Large intestine (tissue), 3 donors: ENCODE measurements around the gene LY6G6D. TPM values are rescaled to one million over a fixed set of nuclear protein-coding genes. Genes with fewer than 3 reads are reported as not detected.

Experiments
- DNase-seq, 2 donors: peaks; one replicate each; pipeline versions ENCODE4 v3.0.0 to v3.0.0-alpha.2; 2013
- H3K27ac ChIP-seq: one replicate; pipeline ENCODE4 v1.5.1; 2013; ENCODE audit warnings: low read length
- H3K27me3 ChIP-seq: 2 replicates; pipeline ENCODE4 v1.6.1; 2013; ENCODE audit warnings: low read length; ENCODE audit not compliant: control insufficient read depth, insufficient read depth
- H3K36me3 ChIP-seq: 2 replicates; pipeline ENCODE4 v1.6.1; 2013; ENCODE audit warnings: low read length; ENCODE audit not compliant: control insufficient read depth, insufficient read depth
- H3K4me1 ChIP-seq: one replicate; pipeline ENCODE4 v1.6.1; 2013; ENCODE audit warnings: low read length; ENCODE audit not compliant: control insufficient read depth, insufficient read depth
- H3K4me3 ChIP-seq: one replicate; pipeline ENCODE4 v1.5.1; 2013; ENCODE audit warnings: low read length
- H3K9me3 ChIP-seq: one replicate; pipeline ENCODE4 v1.6.1; 2013; ENCODE audit warnings: mild to moderate bottlenecking, low read depth, low read length, moderate library complexity; ENCODE audit not compliant: control insufficient read depth
- WGBS: methylation state at CpG from one replicate; pipeline ENCODE4 v1.1.5; 2013; ENCODE audit warnings: low lambda C conversion rate; ENCODE audit not compliant: insufficient coverage; 5-methylcytosine and 5-hydroxymethylcytosine counted together
- polyA plus RNA-seq: library from polyadenylated mRNA; unstranded; fragments of 120-200 nt; gene quantifications from one replicate; pipeline ENCODE4 v1.2.1, GENCODE V29; 2013

LY6G6D gene
- polyA plus RNA-seq, 1 donor: 0.19 TPM

DNA sequence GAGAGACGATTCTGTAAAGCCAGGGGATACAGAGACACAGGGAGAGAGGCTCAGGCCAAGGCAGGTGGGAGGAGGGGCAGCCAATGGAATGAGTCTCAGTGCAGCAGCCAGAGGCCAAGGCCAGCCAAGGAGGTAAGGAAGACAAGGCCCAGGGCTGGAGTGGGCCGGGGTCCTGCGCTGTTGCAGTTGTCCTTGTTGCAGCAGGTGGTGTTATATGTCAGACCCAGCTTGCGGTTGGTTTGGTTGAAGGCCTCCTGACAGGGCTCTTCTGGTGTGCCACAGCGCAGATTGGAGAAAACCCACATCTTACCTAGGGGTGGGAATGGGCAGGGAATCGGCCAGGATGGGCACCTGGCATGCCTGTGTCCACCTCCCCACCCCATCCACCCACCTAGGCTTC lies 3.9 kb downstream of the LY6G6D start:
- Histone ChIP-seq H3K4me3 (no peak overlapping the region), H3K36me3 (no peaks in the 10 kb centered on the region), H3K27me3 (no peaks in the 10 kb centered on the region), H3K27ac (no peak overlapping the region), H3K9me3 (peaks cover 2% of the 10 kb centered on the region), H3K4me1 (peaks cover 16% of the 10 kb centered on the region)
- DNase-seq: no peak
- no CpG with 5 or more reads among the region's 6 CpGs for WGBS

- Histone ChIP-seq H3K9me3 (peaks cover 2% of the 10 kb centered on the region), H3K27me3 (no peaks in the 10 kb centered on the region), H3K27ac (no peak overlapping the region), H3K4me3 (no peak overlapping the region), H3K36me3 (no peaks in the 10 kb centered on the region), H3K4me1 (peaks cover 7% of the 10 kb centered on the region)
- WGBS: 50% methylated on average over 1 of the region's 5 CpGs
- no peak for DNase-seq
Observed at GRCh38 chr6:31720196-31720770, 5.1 kb downstream of the LY6G6D start.

GRCh38 chr6:31721351-31722020 lies 6.3 kb downstream of the LY6G6D start, which contains the start of gene LY6G6C:
Gene LY6G6C, minus strand, starts transcription at chr6:31721746. Its CDS starts 67 bp downstream, at chr6:31721679.
- no peak within 1 kb of the TSS for H3K4me3 ChIP-seq
- H3K9me3 ChIP-seq: peaks cover 2% of the 10 kb centered on the region
- H3K36me3 ChIP-seq: peaks cover 11% of the 10 kb centered on the region
- no peak within 1 kb of the TSS for H3K27ac ChIP-seq
- H3K4me1 ChIP-seq: peaks cover 7% of the 10 kb centered on the region
- H3K27me3 ChIP-seq: no peaks in the 10 kb centered on the region
- no CpG with 5 or more reads among the region's 4 CpGs for WGBS
- DNase-seq: no peak

DNA sequence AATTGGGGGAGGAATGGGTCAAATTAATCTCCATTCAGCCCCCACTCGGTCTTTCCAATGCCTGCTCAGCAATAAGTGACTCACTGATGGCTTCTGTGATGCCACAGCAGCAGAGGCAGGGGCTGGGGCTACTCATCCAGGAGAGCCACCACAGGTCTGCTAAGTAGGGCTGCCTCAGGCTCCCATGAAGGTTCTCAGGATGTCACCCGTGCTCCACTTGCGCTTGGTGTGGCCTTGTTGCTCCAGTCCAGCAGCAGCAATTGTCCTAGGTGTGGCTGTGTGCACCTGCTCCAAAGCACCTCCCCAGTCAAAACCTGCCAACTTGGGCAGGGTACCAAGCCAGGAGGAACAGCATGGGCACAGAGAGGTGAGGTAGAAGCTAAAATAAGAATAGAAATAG lies 7.0 kb downstream of the LY6G6D start:
- peaks cover 10% of the 10 kb centered on the region for H3K4me1 ChIP-seq
- WGBS: no CpG with 5 or more reads among the region's 3 CpGs
- no peak overlapping the region for H3K27ac ChIP-seq
- no peaks in the 10 kb centered on the region for H3K27me3 ChIP-seq
- DNase-seq: no peak
- no peak overlapping the region for H3K4me3 ChIP-seq
- peaks cover 2% of the 10 kb centered on the region for H3K9me3 ChIP-seq
- H3K36me3 ChIP-seq: peaks cover 18% of the 10 kb centered on the region

GRCh38 chr6:31723245-31723979 lies 8.3 kb downstream of the LY6G6D start, which contains the start of gene MPIG6B:
Gene MPIG6B, plus strand, starts transcription at chr6:31723373. Its CDS starts 11 bp downstream, at chr6:31723384.
- Histone ChIP-seq H3K27ac (no peak within 1 kb of the TSS), H3K36me3 (peaks cover 27% of the 10 kb centered on the region), H3K9me3 (peaks cover 2% of the 10 kb centered on the region), H3K4me1 (peaks cover 16% of the 10 kb centered on the region), H3K27me3 (no peaks in the 10 kb centered on the region), H3K4me3 (no peak within 1 kb of the TSS)
- WGBS: 67% methylated on average over 1 of the region's 46 CpGs
- no peak for DNase-seq

DNA sequence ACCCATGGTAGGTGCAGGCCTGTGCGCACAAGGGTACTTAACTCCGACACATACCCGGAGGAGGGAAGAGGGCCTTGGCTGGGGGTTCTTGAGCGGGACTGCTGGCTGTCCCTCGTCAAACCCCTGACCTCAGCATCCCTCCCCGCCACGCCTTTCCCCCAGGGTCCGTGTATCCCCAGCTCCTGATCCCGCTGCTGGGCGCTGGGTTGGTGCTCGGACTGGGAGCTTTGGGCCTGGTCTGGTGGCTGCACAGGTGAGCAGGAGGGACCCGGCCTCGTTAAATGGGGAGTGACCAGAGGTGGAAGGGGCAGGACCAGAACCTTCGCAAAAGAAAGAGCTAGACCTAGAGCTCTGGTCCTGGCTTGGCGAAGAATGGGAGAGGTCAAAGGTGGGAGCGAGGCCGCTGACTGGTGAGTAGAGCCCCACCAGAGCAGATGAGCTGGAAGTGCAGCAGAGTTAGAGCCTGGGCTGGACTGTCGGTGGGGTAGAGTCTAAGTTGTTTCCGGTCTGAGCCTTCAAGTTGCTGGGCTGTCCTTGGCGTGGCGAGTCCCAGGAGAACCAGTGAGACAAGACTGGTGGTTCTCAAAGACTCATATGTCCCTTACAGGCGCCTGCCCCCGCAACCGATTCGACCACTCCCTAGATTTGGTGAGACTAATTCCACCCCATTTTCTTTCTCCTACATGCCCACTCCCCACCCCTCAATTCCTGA lies 9.0 kb downstream of the LY6G6D start:
- H3K36me3 ChIP-seq: peaks cover 27% of the 10 kb centered on the region
- no peak for DNase-seq
- H3K27ac ChIP-seq: no peak overlapping the region
- H3K27me3 ChIP-seq: no peaks in the 10 kb centered on the region
- H3K4me3 ChIP-seq: no peak overlapping the region
- 93% methylated on average over 4 of the region's 25 CpGs for WGBS
- H3K9me3 ChIP-seq: peaks cover 2% of the 10 kb centered on the region
- peaks cover 15% of the 10 kb centered on the region for H3K4me1 ChIP-seq

DNA sequence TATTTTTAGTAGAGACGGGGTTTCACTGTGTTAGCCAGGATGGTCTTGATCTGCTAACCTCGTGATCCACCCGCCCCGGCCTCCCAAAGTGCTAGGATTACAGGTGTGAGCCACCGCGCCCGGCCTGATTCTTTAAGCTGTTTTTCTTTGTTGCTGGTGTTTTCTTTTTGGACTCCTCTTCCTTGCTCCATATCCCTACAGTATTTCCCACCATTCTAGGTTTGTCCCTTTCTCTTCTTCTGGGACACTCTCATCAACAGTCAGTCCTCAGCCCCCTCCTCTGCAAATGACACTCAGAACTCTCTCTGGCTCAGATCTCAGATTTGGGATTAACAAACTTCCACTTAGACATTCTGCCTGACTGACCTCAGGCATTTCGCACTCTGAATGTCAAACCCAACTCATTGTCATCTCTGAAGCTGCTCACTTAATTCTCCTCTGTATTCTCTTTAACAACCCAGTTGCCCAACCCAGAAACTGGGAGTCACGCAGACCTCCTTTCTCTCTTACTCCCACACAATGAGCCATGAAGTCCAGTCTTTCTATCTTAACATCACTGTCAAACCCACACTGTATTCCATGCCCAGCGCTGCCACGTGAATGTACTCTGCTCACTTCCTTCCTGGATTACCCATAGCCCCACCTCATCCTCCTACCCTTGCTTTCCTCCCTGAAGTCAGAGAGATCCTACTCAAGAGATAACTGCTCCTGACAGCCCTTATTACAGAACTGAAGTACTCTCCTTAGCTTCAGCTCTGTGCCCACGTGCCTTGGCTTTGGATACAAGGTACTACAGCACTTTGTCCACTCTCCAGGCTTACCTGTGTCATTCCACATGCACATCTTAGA lies 10.6 kb downstream of the LY6G6D start:
- WGBS: no CpG with 5 or more reads among the region's 12 CpGs
- peaks cover 2% of the 10 kb centered on the region for H3K9me3 ChIP-seq
- H3K27me3 ChIP-seq: no peaks in the 10 kb centered on the region
- peaks cover 18% of the 10 kb centered on the region for H3K4me1 ChIP-seq
- no peak overlapping the region for H3K27ac ChIP-seq
- H3K4me3 ChIP-seq: no peak overlapping the region
- H3K36me3 ChIP-seq: peaks cover 32% of the 10 kb centered on the region
- DNase-seq: no peak

DNA sequence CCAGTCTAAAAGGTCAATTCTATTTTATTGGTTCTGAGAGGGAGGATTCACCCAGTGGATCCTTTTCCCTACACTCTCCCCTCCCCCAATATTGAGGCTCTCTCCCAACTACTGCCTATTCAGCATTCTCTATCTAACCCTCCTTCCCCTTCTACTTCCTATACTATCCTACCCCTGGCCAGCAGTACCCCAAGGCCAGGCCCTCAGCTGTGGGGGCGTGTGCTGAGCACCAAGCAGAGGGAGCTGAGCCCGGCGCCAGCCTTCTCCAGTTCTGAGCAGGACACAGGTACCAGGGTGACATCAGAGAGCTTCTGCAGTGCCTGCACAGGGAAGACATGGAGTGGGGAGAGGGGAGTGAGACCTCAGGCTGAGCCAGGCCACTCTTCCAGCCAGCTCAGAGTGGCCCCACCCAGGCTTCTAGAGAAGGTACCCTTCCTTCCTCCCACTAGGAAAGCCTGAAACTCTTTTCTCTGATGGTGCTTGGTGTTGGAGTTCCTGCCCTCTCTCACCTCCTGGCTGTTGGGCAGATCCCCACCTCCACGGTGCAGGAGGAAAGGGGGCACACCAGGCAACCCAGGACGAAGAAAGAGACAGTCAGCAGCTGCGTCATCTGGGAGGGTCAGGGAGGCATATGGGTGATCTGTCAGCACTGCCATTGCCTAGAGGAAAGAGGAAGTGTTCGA lies 12.0 kb downstream of the LY6G6D start:
- no peak overlapping the region for H3K4me3 ChIP-seq
- peaks cover 46% of the 10 kb centered on the region for H3K36me3 ChIP-seq
- H3K27ac ChIP-seq: no peak overlapping the region
- H3K4me1 ChIP-seq: peaks cover 20% of the 10 kb centered on the region
- H3K27me3 ChIP-seq: no peaks in the 10 kb centered on the region
- H3K9me3 ChIP-seq: peaks cover 2% of the 10 kb centered on the region
- no CpG with 5 or more reads among the region's 7 CpGs for WGBS
- no peak for DNase-seq
